K562 treated with DMSO at 1 percent for 4 hours (cell line): ENCODE results near the gene MDM4. TPM values are rescaled to one million over a fixed set of nuclear protein-coding genes. Genes with fewer than 3 reads are reported as not detected.

Source experiments
- total RNA-seq: library from RNA; unstranded; fragments of 300-600 nt; gene quantifications from 2 replicates; pipeline ENCODE4 v1.2.3, GENCODE V29; 2022; ENCODE audit not compliant: insufficient read depth

The MDM4 gene
- total RNA-seq: 2.9 and 7.8 TPM in 2 replicates

DNA sequence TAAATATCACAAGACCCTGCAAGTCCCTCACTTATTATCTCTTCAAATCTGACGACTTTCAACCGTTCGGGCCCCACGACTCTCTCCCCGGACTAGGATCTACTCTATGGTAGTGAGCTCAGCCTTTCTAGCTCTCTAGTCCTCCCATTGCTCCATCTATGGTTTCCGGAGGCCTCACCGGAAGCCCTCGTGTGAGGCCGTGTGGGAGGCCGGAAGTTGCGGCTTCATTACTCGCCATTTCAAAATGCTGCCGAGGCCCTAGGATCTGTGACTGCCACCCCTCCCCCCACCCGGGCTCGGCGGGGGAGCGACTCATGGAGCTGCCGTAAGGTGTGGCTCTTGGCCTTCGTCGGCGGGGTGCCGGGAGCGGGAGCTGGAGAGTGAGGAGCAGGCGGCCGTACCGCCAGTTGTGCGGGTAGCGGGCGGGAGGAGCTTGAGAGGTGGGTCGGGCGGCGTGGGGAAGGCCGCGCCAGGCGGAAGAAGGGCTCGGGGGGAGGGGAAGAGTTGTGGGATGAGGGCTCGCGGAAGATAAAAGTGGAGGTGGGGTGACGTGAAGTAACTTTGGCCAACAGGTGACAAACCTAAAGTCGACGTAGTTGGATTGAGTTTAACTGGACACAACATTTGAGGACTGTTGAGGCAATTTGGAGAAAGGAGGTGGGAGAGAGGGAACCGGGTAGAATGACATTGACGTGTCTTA is at the start of gene MDM4:
Gene MDM4, plus strand, starts transcription at position 227 of the 700 bp plus-strand sequence. CDS start 9,113 bp downstream, outside the sequence.

GRCh38 chr1:204494281-204495077 is 21.7 kb upstream of the MDM4 start, which contains the start of gene PIK3C2B:
Gene PIK3C2B, minus strand, starts transcription at chr1:204494805. Its CDS starts 25,003 bp downstream, at chr1:204469802.

Other genes with a start within 250 kb of the MDM4 start
- gene PLEKHA6, start 156.5 kb upstream of the MDM4 start, total RNA-seq: 0.27 and 0.37 TPM in 2 replicates
- 27.0 and 36.1 TPM in 2 replicates for gene PPP1R15B, start 104.6 kb upstream of the MDM4 start, total RNA-seq
- gene PIK3C2B, start 21.6 kb upstream of the MDM4 start, total RNA-seq: 1.1 and 1.6 TPM in 2 replicates
- 0.24 TPM in 1 of 2 replicates, not detected in the other for gene LRRN2, start 169.3 kb downstream of the MDM4 start, total RNA-seq